T-helper 2 cell treated with Interferon-gamma antibody and Interleukin-4, amounts not matched to agents 5 μg/mL and 100 μg/mL, for 36 hours (primary cell): ENCODE data around the gene SLC8A1.

Experiments
- DNase-seq: peaks from one replicate; pipeline ENCODE4 v3.0.0; 2021; ENCODE audit warnings: low spot score
- H3K27ac Mint-ChIP-seq: one replicate; pipeline ENCODE4 v1.8.0; 2021; ENCODE audit warnings: mild to moderate bottlenecking, mixed read lengths
- H3K27me3 Mint-ChIP-seq: one replicate; pipeline ENCODE4 v1.8.0; 2021; ENCODE audit warnings: low read depth, mixed read lengths
- H3K36me3 Mint-ChIP-seq: one replicate; pipeline ENCODE4 v1.8.0; 2021; ENCODE audit warnings: low read depth, mixed read lengths
- H3K4me1 Mint-ChIP-seq: one replicate; pipeline ENCODE4 v1.8.0; 2021; ENCODE audit warnings: low read depth, mixed read lengths
- H3K4me3 Mint-ChIP-seq: one replicate; pipeline ENCODE4 v1.8.0; 2022; ENCODE audit warnings: mild to moderate bottlenecking, moderate library complexity, mixed read lengths
- H3K9me3 Mint-ChIP-seq: one replicate; pipeline ENCODE4 v1.8.0; 2021; ENCODE audit warnings: mixed read lengths

The SLC8A1 gene

DNA sequence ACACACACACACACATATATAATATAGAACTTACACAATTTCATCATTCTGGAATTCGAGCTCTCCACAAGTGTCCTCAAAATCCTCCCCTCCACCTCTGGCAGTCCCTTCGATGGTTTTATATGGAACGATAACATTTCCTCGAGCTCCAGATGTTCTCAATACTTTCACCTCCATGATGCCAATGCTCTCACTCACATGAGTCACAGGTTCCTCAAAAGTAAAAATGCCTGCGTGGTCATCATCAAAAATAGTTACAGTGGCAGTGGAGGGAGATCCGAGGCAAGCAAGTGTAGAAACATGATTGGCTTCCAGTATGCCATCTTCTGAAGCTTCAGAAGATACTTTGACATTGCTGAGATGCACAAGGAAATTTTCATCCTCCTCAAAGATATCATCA is 23.5 kb downstream of the SLC8A1 start:
- DNase-seq, result no peak
- no peaks in the 10 kb centered on the region for H3K4me1 Mint-ChIP-seq
- H3K27ac Mint-ChIP-seq, result no peak overlapping the region
- H3K9me3 Mint-ChIP-seq, result no peaks in the 10 kb centered on the region
- no peaks in the 10 kb centered on the region for H3K36me3 Mint-ChIP-seq
- no peak overlapping the region for H3K4me3 Mint-ChIP-seq
- no peaks in the 10 kb centered on the region for H3K27me3 Mint-ChIP-seq

DNA sequence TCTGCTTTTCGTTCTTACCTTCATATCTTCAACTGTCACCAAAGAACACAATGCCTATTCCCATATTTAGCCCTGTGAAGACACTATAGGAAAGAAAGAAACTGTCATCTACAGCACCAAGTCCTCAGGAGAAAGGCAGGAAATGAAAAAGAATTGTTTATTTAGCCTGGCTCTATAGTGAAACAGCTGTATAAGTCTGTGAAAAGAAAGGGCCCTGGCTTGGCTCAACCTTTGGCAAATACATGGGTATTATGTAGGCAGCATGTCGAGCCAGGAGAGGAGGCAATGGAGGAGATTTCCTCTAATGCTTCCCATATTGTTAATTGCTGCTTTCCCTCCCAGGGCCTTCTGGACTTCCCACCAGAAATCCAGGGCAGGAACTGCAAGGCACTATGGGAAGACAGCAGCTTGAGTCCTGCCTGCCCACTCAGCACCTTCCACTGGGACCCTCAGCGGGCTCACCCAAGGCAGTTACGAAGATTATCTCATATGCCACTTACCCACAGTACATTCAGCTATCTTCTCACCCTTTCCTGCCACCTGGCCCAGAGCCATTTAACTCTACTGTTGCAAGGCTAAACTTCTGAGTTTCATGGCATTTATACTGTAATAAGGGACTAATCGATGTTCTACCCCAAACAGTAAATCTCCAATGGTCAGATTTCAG is 30.1 kb downstream of the SLC8A1 start:
- Mint-ChIP-seq H3K4me1 (no peaks in the 10 kb centered on the region), H3K27ac (no peak overlapping the region), H3K36me3 (no peaks in the 10 kb centered on the region), H3K4me3 (no peak overlapping the region), H3K9me3 (no peaks in the 10 kb centered on the region), H3K27me3 (no peaks in the 10 kb centered on the region)
- no peak for DNase-seq

DNA sequence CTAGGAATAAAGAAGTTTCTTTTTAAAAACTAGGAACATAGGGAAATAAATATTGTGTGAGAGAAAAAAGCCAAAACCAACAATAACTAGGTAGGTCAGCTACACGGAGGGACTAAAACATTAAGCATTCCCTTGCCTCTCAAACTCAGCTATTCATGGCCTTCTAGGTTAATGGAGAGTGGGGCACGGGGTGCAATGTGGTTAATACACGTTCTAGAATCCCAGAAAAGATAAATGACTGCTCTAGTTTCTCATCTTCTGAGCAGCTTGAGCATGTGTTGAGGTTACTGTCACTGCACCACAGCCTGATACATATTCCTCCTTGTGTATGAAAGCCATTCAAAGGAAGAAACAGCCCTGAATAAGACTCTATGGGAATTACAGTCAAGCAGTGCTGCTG is 31.4 kb downstream of the SLC8A1 start:
- Mint-ChIP-seq H3K36me3 (no peaks in the 10 kb centered on the region), H3K4me1 (no peaks in the 10 kb centered on the region), H3K27ac (no peak overlapping the region), H3K9me3 (no peaks in the 10 kb centered on the region), H3K4me3 (no peak overlapping the region), H3K27me3 (no peaks in the 10 kb centered on the region)
- DNase-seq, result no peak

DNA sequence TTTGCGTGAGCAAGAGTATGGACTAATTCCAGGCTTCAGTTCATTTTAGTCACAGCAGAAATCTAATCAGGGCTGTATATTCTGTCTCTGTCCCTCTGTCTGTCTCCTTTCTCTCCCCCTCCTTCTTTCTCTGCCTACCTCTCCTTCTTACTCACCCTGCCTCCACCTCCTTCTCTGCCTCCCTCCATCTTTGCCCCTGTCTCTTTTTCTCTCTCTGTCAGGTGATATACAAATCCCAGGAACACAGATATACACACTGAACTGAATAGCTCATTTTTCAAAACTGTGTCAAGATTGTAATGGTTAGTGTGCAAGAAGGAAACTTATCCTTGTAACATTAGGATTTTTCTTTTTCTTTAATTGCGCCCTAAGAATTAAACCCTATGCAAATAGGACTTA is 32.5 kb downstream of the SLC8A1 start:
- H3K9me3 Mint-ChIP-seq, result no peaks in the 10 kb centered on the region
- H3K4me1 Mint-ChIP-seq, result no peaks in the 10 kb centered on the region
- no peaks in the 10 kb centered on the region for H3K27me3 Mint-ChIP-seq
- H3K4me3 Mint-ChIP-seq, result no peak overlapping the region
- H3K36me3 Mint-ChIP-seq, result no peaks in the 10 kb centered on the region
- H3K27ac Mint-ChIP-seq, result no peak overlapping the region
- DNase-seq, result no peak

DNA sequence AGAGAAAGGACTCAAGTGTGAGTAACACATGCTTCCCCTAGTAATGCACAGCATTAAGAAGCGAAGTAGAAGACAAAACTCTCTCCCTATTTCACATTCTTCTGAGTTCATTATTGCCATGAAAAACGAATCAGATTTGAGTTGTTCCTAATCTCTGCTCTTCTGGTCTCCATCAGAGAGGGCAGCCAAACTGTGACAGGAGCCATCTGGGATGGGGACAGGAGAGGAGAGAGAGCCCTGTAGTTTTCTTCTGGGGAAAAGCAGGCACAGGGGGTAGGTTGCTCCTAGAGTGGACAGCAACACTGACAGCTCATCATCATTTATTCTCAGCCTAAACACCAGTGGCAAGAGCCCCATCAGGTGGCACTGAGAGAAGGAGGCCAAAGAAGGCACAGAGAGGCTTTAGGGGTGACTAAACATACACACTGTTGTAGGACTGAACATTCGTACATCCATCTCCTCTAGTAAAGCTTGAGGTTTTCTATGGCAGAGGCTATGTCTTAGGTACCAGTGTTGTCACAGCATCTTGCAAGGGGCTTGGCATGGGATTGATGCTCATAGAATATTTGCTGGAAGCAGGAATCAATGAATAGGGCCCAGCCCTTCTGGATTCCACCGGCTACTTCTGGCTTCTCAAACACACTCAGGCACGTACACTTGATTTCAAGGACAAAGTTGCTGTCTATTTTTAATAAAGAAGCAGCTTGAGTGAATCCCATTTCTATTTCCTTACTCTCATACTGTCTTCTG is 33.1 kb downstream of the SLC8A1 start:
- Mint-ChIP-seq H3K27me3 (no peaks in the 10 kb centered on the region), H3K4me3 (no peak overlapping the region), H3K27ac (no peak overlapping the region), H3K9me3 (no peaks in the 10 kb centered on the region), H3K36me3 (no peaks in the 10 kb centered on the region), H3K4me1 (no peaks in the 10 kb centered on the region)
- DNase-seq, result no peak

DNA sequence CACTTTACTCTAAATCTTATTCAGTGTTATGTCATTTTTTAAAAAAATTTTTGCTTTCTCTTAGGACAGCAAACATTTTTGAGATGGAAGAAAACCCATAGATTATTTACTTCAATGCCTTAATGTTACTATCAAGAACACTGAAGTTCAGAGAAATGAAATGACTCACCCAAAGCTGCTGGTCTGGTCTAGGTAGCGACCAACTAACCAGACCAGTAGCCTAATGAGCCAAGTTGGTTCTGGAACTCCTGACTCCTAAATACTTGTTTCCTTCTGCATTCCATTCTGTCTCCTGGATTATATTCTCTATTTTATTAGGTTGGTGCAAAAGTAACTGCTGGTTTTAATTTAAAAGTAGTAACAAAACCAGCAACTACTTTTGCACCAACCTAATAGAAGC is 35.4 kb downstream of the SLC8A1 start:
- H3K27me3 Mint-ChIP-seq, result no peaks in the 10 kb centered on the region
- no peak overlapping the region for H3K4me3 Mint-ChIP-seq
- no peaks in the 10 kb centered on the region for H3K36me3 Mint-ChIP-seq
- no peak for DNase-seq
- H3K9me3 Mint-ChIP-seq, result no peaks in the 10 kb centered on the region
- H3K4me1 Mint-ChIP-seq, result no peaks in the 10 kb centered on the region
- no peak overlapping the region for H3K27ac Mint-ChIP-seq

DNA sequence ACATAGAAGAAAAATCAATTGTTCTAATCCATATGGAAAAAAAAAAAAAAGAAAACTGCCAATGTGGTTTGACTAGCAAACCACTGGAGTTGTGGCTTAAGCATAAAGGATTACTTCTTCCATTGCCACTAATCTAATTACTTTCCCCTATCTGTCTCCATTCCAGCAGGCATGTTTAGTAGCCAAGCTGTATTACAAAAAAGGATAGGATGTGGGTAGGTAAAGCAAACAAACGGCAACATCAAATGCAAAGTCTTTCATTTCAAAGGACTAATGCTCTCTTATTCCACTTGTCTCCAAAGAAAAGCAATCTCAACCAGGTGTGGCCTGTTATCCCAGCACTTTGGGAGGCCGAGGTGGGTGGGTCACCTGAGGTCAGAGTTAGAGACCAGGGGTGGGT is 36.5 kb downstream of the SLC8A1 start:
- H3K27ac Mint-ChIP-seq, result no peak overlapping the region
- H3K9me3 Mint-ChIP-seq, result no peaks in the 10 kb centered on the region
- H3K36me3 Mint-ChIP-seq, result no peaks in the 10 kb centered on the region

DNA sequence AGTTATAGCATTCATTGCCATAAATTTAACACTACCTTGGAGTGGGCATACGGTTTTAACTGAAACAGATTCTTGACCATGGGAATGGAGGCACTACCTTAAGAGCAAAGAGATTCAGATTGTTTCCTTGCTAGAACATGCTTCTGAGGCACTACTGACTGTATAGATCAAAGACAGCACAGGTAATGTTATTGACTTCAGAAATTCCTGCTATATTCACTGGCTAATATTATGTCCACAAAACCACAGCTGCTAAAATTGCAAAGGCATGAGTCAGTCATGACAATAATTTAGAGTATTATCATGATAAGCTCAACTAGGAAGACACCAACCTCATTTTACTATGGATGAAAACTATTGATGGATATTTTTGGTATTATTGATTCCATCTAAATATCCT is 39.4 kb downstream of the SLC8A1 start:
- Mint-ChIP-seq H3K27ac (no peak overlapping the region), H3K36me3 (no peaks in the 10 kb centered on the region), H3K4me1 (no peaks in the 10 kb centered on the region), H3K4me3 (no peak overlapping the region), H3K9me3 (no peaks in the 10 kb centered on the region), H3K27me3 (peaks cover 3% of the 10 kb centered on the region)
- DNase-seq, result no peak

More for the DNA sequence above, 36.5 kb downstream of the SLC8A1 start:
- H3K4me1 Mint-ChIP-seq, result no peaks in the 10 kb centered on the region
- H3K4me3 Mint-ChIP-seq, result no peak overlapping the region
- DNase-seq, result no peak
- H3K27me3 Mint-ChIP-seq, result no peaks in the 10 kb centered on the region

DNA sequence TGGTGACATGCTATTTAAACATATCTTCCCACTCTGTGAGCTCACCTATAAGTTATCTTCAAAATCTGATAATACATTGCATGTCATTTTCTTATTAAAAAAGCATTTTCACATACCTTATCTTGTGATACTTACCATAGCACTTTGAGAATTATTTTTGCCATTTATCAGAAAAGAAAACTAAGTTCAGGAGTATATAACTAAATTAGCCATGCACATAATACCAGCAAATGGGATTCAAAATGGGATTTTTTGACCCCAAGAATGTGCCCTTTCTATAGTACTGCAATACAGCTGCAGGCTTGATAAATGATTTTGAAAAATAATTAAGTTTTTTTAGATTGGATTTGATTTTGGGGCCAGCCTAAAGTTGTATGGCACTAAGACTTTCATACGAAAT is 41.2 kb downstream of the SLC8A1 start:
- Mint-ChIP-seq H3K9me3 (no peaks in the 10 kb centered on the region), H3K27me3 (peaks cover 3% of the 10 kb centered on the region), H3K36me3 (no peaks in the 10 kb centered on the region), H3K4me1 (no peaks in the 10 kb centered on the region), H3K27ac (no peak overlapping the region), H3K4me3 (no peak overlapping the region)
- no peak for DNase-seq

DNA sequence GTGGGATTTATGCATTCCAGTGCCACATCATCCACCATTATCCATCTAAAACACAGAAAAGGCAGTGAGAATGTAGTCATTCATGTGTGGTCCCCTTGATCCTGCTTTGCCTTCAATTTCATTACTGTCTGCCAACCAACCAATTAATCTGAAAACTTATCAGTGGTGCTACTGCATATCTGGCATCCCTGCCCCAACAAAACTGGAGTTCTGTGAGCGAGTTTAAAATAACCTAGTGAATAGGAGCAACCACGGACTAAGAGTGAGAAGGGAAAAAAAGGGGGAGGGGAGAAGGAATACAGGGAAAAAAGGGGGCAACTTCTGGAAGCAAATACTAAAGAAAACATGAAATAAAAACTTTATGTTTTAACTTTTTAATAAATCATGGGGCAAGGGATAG is 42.2 kb downstream of the SLC8A1 start:
- Mint-ChIP-seq H3K4me1 (no peaks in the 10 kb centered on the region), H3K27ac (no peak overlapping the region), H3K4me3 (no peak overlapping the region), H3K9me3 (no peaks in the 10 kb centered on the region), H3K36me3 (no peaks in the 10 kb centered on the region), H3K27me3 (peaks cover 3% of the 10 kb centered on the region)
- no peak for DNase-seq

DNA sequence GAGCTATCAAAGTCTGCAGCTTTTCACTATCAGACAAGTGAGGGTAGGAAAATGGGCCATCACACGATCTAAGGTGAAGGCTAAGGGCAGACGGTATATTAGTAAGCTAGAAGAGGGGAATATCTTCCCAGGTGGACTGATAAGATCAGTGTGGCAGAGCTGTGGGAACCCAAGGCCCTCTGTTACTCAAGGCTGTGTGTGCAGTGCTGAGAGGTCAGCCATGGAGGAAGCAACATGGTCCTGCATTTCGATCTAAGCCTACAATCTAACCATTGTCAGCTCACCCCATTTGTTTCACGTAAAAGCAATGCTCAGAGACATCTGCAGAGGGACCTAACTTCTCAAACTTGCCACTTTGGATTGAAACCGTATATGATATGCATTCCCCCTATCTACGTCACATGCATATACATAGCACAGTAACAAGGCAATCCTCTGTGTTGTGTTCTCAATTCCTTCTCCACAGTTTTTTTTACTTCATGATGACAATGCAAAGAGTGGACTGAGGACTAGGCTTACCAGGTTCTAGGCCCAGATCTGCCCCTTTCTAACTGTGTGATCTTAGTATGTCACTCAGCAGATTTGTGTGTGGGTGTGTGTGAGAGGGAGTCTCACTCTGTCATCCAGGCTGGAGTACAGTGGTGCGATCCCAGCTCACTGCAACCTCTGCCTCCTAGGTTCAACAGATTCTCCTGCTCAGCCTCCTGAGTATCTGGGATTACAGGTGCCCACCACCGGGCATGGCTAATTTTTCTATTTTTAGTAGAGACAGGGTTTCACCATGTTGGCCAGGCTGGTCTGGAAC is 45.2 kb downstream of the SLC8A1 start:
- Mint-ChIP-seq H3K27ac (no peak overlapping the region), H3K4me1 (peaks cover 8% of the 10 kb centered on the region), H3K36me3 (no peaks in the 10 kb centered on the region), H3K27me3 (peaks cover 3% of the 10 kb centered on the region), H3K4me3 (no peak overlapping the region), H3K9me3 (no peaks in the 10 kb centered on the region)
- DNase-seq, result no peak

DNA sequence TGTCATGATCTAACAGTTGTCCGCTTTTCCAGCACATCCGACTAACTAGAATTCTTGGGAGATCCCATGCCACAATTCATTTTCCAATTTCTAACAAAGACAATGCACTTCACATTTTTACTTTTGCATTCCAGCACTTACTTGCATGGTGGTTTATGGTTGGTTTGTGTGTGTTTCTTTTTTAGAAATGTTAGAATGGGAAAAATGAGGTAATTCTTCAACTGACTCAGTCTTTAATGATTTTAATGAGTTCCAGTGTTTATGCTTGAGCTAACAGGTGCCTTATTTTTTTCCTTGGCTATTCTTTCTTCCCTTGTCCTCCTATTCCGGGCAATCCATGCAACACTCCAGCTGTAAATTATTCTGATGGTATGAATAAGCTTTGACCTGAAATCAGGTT is 46.4 kb downstream of the SLC8A1 start:
- DNase-seq, result no peak
- peaks cover 14% of the 10 kb centered on the region for H3K4me1 Mint-ChIP-seq
- no peaks in the 10 kb centered on the region for H3K9me3 Mint-ChIP-seq
- H3K36me3 Mint-ChIP-seq, result no peaks in the 10 kb centered on the region
- no peak overlapping the region for H3K4me3 Mint-ChIP-seq
- H3K27ac Mint-ChIP-seq, result no peak overlapping the region
- H3K27me3 Mint-ChIP-seq, result peaks cover 3% of the 10 kb centered on the region

DNA sequence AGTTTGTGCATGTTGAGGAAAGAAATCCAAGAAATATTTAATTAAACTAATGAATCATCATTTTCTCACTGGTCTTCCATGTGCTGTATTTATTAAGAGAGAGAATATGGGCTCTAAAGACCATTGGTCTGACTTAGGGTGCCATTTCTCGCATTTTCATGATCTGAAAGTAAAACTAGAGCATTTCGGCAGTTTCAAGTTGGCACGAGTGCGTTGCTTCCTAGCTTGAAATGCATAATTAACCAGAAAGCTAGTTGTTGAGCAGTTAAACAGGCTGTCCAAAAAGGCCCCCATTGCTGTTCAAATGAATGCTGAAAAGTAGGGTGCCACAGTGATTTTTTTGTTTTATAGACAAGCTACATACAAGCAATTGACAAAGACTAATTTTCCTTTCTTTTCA is 47.4 kb downstream of the SLC8A1 start:
- Mint-ChIP-seq H3K27ac (no peak overlapping the region), H3K27me3 (peaks cover 3% of the 10 kb centered on the region), H3K9me3 (no peaks in the 10 kb centered on the region), H3K4me1 (peaks cover 14% of the 10 kb centered on the region), H3K36me3 (no peaks in the 10 kb centered on the region), H3K4me3 (no peak overlapping the region)
- no peak for DNase-seq

DNA sequence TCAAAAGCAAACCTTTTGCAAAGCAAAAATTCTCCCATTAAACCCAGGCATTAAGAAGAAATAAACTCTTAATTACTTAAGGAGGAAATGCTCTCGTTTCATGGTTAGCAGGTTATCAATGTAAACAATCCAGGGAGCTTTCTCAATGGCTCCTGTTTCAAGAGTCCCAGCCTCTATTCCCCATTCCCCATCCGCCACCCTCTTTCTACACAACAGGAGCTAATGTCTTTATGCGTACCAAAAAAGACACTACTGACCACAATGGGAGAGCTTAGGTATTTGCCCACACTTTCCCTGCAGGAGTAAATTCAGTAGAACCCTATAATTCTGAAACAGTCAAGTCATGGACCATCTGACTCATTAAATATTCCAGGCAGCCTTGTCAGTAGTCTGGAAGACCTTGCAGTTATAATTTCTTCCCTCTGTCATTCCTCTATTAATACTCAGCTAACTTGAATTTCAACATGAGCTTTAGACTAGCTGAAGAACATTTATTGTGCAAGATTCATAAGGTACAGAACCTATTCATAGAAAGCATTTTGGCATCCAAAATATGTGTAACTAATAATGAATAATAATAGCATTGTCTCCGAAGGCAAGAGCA is 48.6 kb downstream of the SLC8A1 start:
- Mint-ChIP-seq H3K9me3 (no peaks in the 10 kb centered on the region), H3K27ac (no peak overlapping the region), H3K27me3 (peaks cover 3% of the 10 kb centered on the region), H3K36me3 (no peaks in the 10 kb centered on the region), H3K4me3 (no peak overlapping the region), H3K4me1 (peaks cover 14% of the 10 kb centered on the region)
- no peak for DNase-seq
